ENCODE measurements around the gene IL31RA.

IL31RA gene

GRCh38 chr5:55902696-55903095 lies 51.5 kb downstream of the IL31RA start:
- DNase-seq (ENCODE audit: low read depth): no peak

- no peak for DNase-seq (ENCODE audit: low read depth)
Measured at GRCh38 chr5:55903121-55903701, 52.1 kb downstream of the IL31RA start.

GRCh38 chr5:55904152-55904551 lies 53.0 kb downstream of the IL31RA start:
- no peak for DNase-seq (ENCODE audit: low read depth)

GRCh38 chr5:55905251-55905650 lies 54.1 kb downstream of the IL31RA start:
- DNase-seq (ENCODE audit: low read depth): no peak

- no peak for DNase-seq (ENCODE audit: low read depth)
Measured at GRCh38 chr5:55907927-55908326, 56.8 kb downstream of the IL31RA start.

GRCh38 chr5:55908804-55909203 lies 57.6 kb downstream of the IL31RA start:
- no peak for DNase-seq (ENCODE audit: low read depth)

GRCh38 chr5:55911784-55912653 lies 60.9 kb downstream of the IL31RA start:
- DNase-seq (ENCODE audit: low read depth): no peak

- no peak for DNase-seq (ENCODE audit: low read depth)
Measured at GRCh38 chr5:55913466-55914413, 62.6 kb downstream of the IL31RA start.

- DNase-seq (ENCODE audit: low read depth): no peak
Measured at GRCh38 chr5:55914971-55915370, 63.8 kb downstream of the IL31RA start.

GRCh38 chr5:55915783-55916182 lies 64.6 kb downstream of the IL31RA start:
- no peak for DNase-seq (ENCODE audit: low read depth)

GRCh38 chr5:55916986-55917385 lies 65.8 kb downstream of the IL31RA start:
- DNase-seq (ENCODE audit: low read depth): no peak

- DNase-seq (ENCODE audit: low read depth): no peak
Measured at GRCh38 chr5:55917402-55918086, 66.4 kb downstream of the IL31RA start.

GRCh38 chr5:55918087-55919035 lies 67.2 kb downstream of the IL31RA start:
- DNase-seq (ENCODE audit: low read depth): no peak

- DNase-seq (ENCODE audit: low read depth): no peak
Measured at GRCh38 chr5:55919625-55920024, 68.5 kb downstream of the IL31RA start.

- DNase-seq (ENCODE audit: low read depth): no peak
Measured at GRCh38 chr5:55920784-55921183, 69.6 kb downstream of the IL31RA start.

GRCh38 chr5:55921617-55922016 lies 70.5 kb downstream of the IL31RA start:
- DNase-seq (ENCODE audit: low read depth): no peak

GRCh38 chr5:55923177-55923771 lies 72.1 kb downstream of the IL31RA start:
- no peak for DNase-seq (ENCODE audit: low read depth)

- DNase-seq (ENCODE audit: low read depth): no peak
Measured at GRCh38 chr5:55923865-55924500, 72.8 kb downstream of the IL31RA start.

- DNase-seq (ENCODE audit: low read depth): no peak
Measured at GRCh38 chr5:55924744-55925143, 73.6 kb downstream of the IL31RA start.

GRCh38 chr5:55925181-55925580 lies 74.0 kb downstream of the IL31RA start:
- no peak for DNase-seq (ENCODE audit: low read depth)

Measured in CMK (cell line).